Progenitor cell of endocrine pancreas (in vitro differentiated cells): ENCODE data around the gene SURF2. TPM values are rescaled to one million over a fixed set of nuclear protein-coding genes. Genes with fewer than 3 reads are reported as not detected.
"Not testable (repeated sequence)": the region's sequence is repeated elsewhere in the genome, so short reads cannot be mapped to it uniquely, and the experiment has no call there.

Experiments used
- DNase-seq: peaks from one replicate; pipeline ENCODE4 v3.0.0; 2021; ENCODE audit warnings: low spot score; ENCODE audit not compliant: unreplicated experiment
- H3K27ac Mint-ChIP-seq: 2 replicates; pipeline ENCODE4 v1.8.0; 2021; ENCODE audit warnings: mild to moderate bottlenecking, moderate library complexity, mixed read lengths
- H3K27me3 Mint-ChIP-seq: 2 replicates; pipeline ENCODE4 v1.8.0; 2021; ENCODE audit warnings: mixed read lengths
- H3K36me3 Mint-ChIP-seq: 2 replicates; pipeline ENCODE4 v1.8.0; 2022; ENCODE audit warnings: mixed read lengths; ENCODE audit not compliant: insufficient read depth
- H3K4me1 Mint-ChIP-seq: 2 replicates; pipeline ENCODE4 v1.8.0; 2021; ENCODE audit warnings: low read depth, mixed read lengths
- H3K4me3 Mint-ChIP-seq: 2 replicates; pipeline ENCODE4 v1.8.0; 2021; ENCODE audit warnings: low read depth, mild to moderate bottlenecking, moderate library complexity, mixed read lengths
- H3K9me3 Mint-ChIP-seq: 2 replicates; pipeline ENCODE4 v1.8.0; 2021; ENCODE audit warnings: low read depth, mixed read lengths
- CTCF ChIP-seq: fragments of 200-600 bp; sonication (generic); IDR thresholded peaks from one replicate; pipeline ENCODE4 v1.5.0; 2021; ENCODE audit warnings: antibody characterized with exemption, mild to moderate bottlenecking; ENCODE audit not compliant: unreplicated experiment
- total RNA-seq: library from RNA; stranded (reverse); gene quantifications from 2 replicates; pipeline ENCODE4 v1.2.1, GENCODE V29; 2021

Gene SURF2
- total RNA-seq, 1 donor from 2014 or later = 19.8 TPM

GRCh38 chr9:133333566-133333965 lies 22.8 kb upstream of the SURF2 start:
- DNase-seq = no peak
- Mint-ChIP-seq H3K27me3 (no peaks in the 10 kb centered on the region), H3K36me3 (peaks cover 20% of the 10 kb centered on the region), H3K9me3 (peaks cover 6% of the 10 kb centered on the region), H3K27ac (no peak overlapping the region), H3K4me3 (no peak overlapping the region), H3K4me1 (peaks cover 8% of the 10 kb centered on the region)
- TF ChIP-seq CTCF = no peak

GRCh38 chr9:133334161-133334560 lies 22.2 kb upstream of the SURF2 start:
- peaks cover 19% of the 10 kb centered on the region for H3K36me3 Mint-ChIP-seq
- H3K4me1 Mint-ChIP-seq = peaks cover 8% of the 10 kb centered on the region
- H3K27ac Mint-ChIP-seq = no peak overlapping the region
- H3K9me3 Mint-ChIP-seq = no peaks in the 10 kb centered on the region
- peak overlapping the region; percentile 97 for H3K4me3 Mint-ChIP-seq
- DNase-seq = no peak
- H3K27me3 Mint-ChIP-seq = no peaks in the 10 kb centered on the region
- no peak for TF ChIP-seq CTCF

GRCh38 chr9:133334888-133335287 lies 21.5 kb upstream of the SURF2 start:
- not testable (repeated sequence) for H3K27me3 Mint-ChIP-seq, H3K9me3 Mint-ChIP-seq

GRCh38 chr9:133335924-133336811 lies 20.2 kb upstream of the SURF2 start, which contains the start of gene SURF6:
Gene SURF6 (minus strand): TSS chr9:133336188. CDS start chr9:133336132, 56 bp downstream.
- Mint-ChIP-seq H3K4me1 (peaks cover 8% of the 10 kb centered on the region), H3K27ac (peak within 1 kb of the TSS; percentile 95), H3K9me3 (no peaks in the 10 kb centered on the region), H3K36me3 (peaks cover 16% of the 10 kb centered on the region), H3K27me3 (no peaks in the 10 kb centered on the region), H3K4me3 (peak within 1 kb of the TSS; percentile 97)
- DNase-seq = peak; percentile 82
- no peak for TF ChIP-seq CTCF

More at GRCh38 chr9:133334888-133335287, 21.5 kb upstream of the SURF2 start:
- peaks cover 20% of the 10 kb centered on the region for H3K36me3 Mint-ChIP-seq
- not testable (repeated sequence) for H3K27ac Mint-ChIP-seq, DNase-seq, H3K4me1 Mint-ChIP-seq
- H3K4me3 Mint-ChIP-seq = peak overlapping the region; percentile 97

- Mint-ChIP-seq H3K4me1 (peaks cover 8% of the 10 kb centered on the region), H3K27ac (no peak overlapping the region), H3K27me3 (no peaks in the 10 kb centered on the region), H3K36me3 (peaks cover 13% of the 10 kb centered on the region), H3K4me3 (no peak overlapping the region), H3K9me3 (no peaks in the 10 kb centered on the region)
- no peak for TF ChIP-seq CTCF
- no peak for DNase-seq
These were observed 16.7 kb upstream of the SURF2 start for GRCh38 chr9:133339641-133340040.
